Panc1 (cell line): Measurements from ENCODE around the gene NEURL4. TPM values are rescaled to one million over a fixed set of nuclear protein-coding genes. Genes with fewer than 3 reads are reported as not detected.
A peak's percentile ranks its signal among the peaks of the same experiment; 100 is the strongest.

ENCODE experiments used
- ATAC-seq: fragments of 200-7000 bp; cut with Tn5 transposase; 2 replicates; pipeline ENCODE4 v1.9.1; 2020; ENCODE audit warnings: mild to moderate bottlenecking, moderate library complexity
- BruUV-seq: library from RNA; stranded (reverse); fragments of 400-500 nt; replicated peaks from 2 replicates; lab custom pipeline; 2021; lab: Mats Ljungman, UMichigan
- CTCF ChIA-PET: fragments of 300-600 bp; sonication (Branson Sonifier 250); formaldehyde crosslinking; loops from one replicate; lab custom pipeline; 2022; ENCODE audit warnings: antibody characterized with exemption; lab: Charles Lee
- POLR2A ChIA-PET: fragments of 300-600 bp; sonication (Branson Sonifier 250); formaldehyde crosslinking; loops from one replicate; lab custom pipeline; 2022; ENCODE audit warnings: antibody characterized with exemption; lab: Charles Lee
- DNase-seq: peaks from one replicate; pipeline ENCODE4 v3.0.0-alpha.2; 2010; ENCODE audit warnings: low read depth, low spot score
- H3K27ac ChIP-seq: 2 replicates; pipeline ENCODE4 v1.5.1; 2011; ENCODE audit warnings: mild to moderate bottlenecking, low read length, inconsistent platforms
- H3K27me3 ChIP-seq: fragments of 200-500 bp; sonication (Bioruptor generic); 2 replicates; pipeline ENCODE4 v1.6.0; 2014; ENCODE audit warnings: low read length, inconsistent platforms; ENCODE audit not compliant: control insufficient read depth, insufficient read depth
- H3K36me3 ChIP-seq: fragments of 200-500 bp; sonication (Bioruptor generic); 2 replicates; pipeline ENCODE4 v1.5.1; 2014; ENCODE audit warnings: inconsistent platforms, mild to moderate bottlenecking, low read length, moderate library complexity; ENCODE audit not compliant: control insufficient read depth, insufficient read depth
- H3K4me1 ChIP-seq: 2 replicates; pipeline ENCODE4 v1.5.1; 2011; ENCODE audit warnings: inconsistent platforms, mild to moderate bottlenecking, low read length, moderate library complexity; ENCODE audit not compliant: control insufficient read depth, insufficient read depth
- H3K4me3 ChIP-seq, 2 experiments: 2 replicates each; pipeline ENCODE4 v1.5.1; 2011 to 2012; ENCODE audit warnings: low read depth in 2 of 2, low read length in 2 of 2, mild to moderate bottlenecking in 2 of 2, inconsistent platforms in 1 of 2, moderate library complexity in 1 of 2
- H3K9me3 ChIP-seq: fragments of 200-500 bp; sonication (Bioruptor generic); 2 replicates; pipeline ENCODE4 v1.5.1; 2014; ENCODE audit warnings: low read depth, mild to moderate bottlenecking, inconsistent platforms, low read length, moderate library complexity; ENCODE audit not compliant: control insufficient read depth, insufficient read depth
- CTCF ChIP-seq: fragments of 450-650 bp; IDR thresholded peaks from 2 replicates; pipeline ENCODE4 v1.5.1; 2017; ENCODE audit warnings: mild to moderate bottlenecking
- POLR2AphosphoS5 ChIP-seq: IDR thresholded peaks from 2 replicates; pipeline ENCODE4 v1.6.1; 2012; ENCODE audit warnings: mild to moderate bottlenecking, low read depth, low read length, moderate library complexity
- SIN3A ChIP-seq: IDR thresholded peaks from 2 replicates; pipeline ENCODE4 v1.6.1; 2012; ENCODE audit warnings: low read depth, mild to moderate bottlenecking, low read length, moderate library complexity, borderline replicate concordance; ENCODE audit not compliant: insufficient read depth
- TCF7L2 ChIP-seq: IDR thresholded peaks from 2 replicates; pipeline ENCODE4 v1.6.1; 2011; ENCODE audit warnings: mild to moderate bottlenecking, low read depth, low read length, inconsistent platforms
- in situ Hi-C: cut with HindIII; loops from 2 replicates; pipeline ENCODE4 v1.10.0; 2016; ENCODE audit warnings: low sequenced_read_pairs, low pct_unique_long_range_greater_than_20kb
- intact Hi-C: fragments of 100-400 bp; cut with micrococcal nuclease; formaldehyde crosslinking; loops from one replicate; pipeline ENCODE4 v1.10.0; 2022; ENCODE audit not compliant: unreplicated experiment
- total RNA-seq: library from RNA; stranded (reverse); gene quantifications from one replicate; pipeline ENCODE4 v1.2.1, GENCODE V29; 2021; ENCODE audit not compliant: unreplicated experiment
- TF ChIP-seq, protein P1 (sequence below), 2 experiments: IDR thresholded peaks; 2 replicates each; pipeline ENCODE4 v1.6.1; 2011 to 2012; ENCODE audit warnings: low read depth in 2 of 2, control low read depth in 1 of 2, low read length in 1 of 2, mild to moderate bottlenecking in 1 of 2, moderate library complexity in 1 of 2; ENCODE audit not compliant: insufficient read depth in 1 of 2

NEURL4 gene
- total RNA-seq, 1 experiment from 2014 or later = 58.9 TPM

GRCh38 chr17:7311110-7311705, 17.9 kb downstream of the NEURL4 start:
- no peaks in the 10 kb centered on the region for H3K27me3 ChIP-seq
- DNase-seq (no peak), ATAC-seq (no peak)
- no peak overlapping the region for H3K4me3 ChIP-seq
- intact Hi-C loops = no loop called here
- H3K4me1 ChIP-seq = peaks cover 42% of the 10 kb centered on the region
- H3K27ac ChIP-seq = peak overlapping the region; percentile 11; the same call in 1 of the 2 replicates
- CTCF ChIA-PET = no interaction called here
- no TSS peak for BruUV-seq
- in situ Hi-C loops = no loop called here
- POLR2A ChIA-PET = no interaction called here
- peaks cover 29% of the 10 kb centered on the region for H3K36me3 ChIP-seq
- no peaks in the 10 kb centered on the region for H3K9me3 ChIP-seq
- TF ChIP-seq CTCF = no peak
- no peak for TF ChIP-seq SIN3A

DNA sequence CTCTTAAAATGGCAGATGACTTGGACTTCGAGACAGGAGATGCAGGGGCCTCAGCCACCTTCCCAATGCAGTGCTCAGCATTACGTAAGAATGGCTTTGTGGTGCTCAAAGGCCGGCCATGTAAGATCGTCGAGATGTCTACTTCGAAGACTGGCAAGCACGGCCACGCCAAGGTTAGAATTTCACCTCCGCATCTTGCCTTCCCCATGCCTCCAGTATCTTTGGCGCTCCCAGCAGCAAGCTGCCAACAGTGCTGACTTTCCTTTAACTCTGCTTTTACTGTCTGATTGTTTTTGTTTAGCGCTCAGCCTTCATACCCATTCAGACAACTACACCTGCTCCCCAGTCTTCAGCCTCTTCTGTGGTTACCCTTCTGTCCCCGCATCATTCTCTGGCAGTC, 19.5 kb downstream of the NEURL4 start:
- intact Hi-C loops = no loop called here
- Histone ChIP-seq H3K9me3 (no peaks in the 10 kb centered on the region), H3K36me3 (peaks cover 25% of the 10 kb centered on the region), H3K27me3 (no peaks in the 10 kb centered on the region), H3K4me1 (peaks cover 42% of the 10 kb centered on the region), H3K27ac (peak overlapping the region; percentile 11; the same call in 1 of the 2 replicates), H3K4me3 (peak overlapping the region; percentile 86 to 92)
- POLR2A ChIA-PET = no interaction called here
- in situ Hi-C loops = no loop called here
- ATAC-seq (no peak), DNase-seq (no peak)
- CTCF ChIA-PET = no interaction called here
- no peak for TF ChIP-seq POLR2AphosphoS5
- TF ChIP-seq TCF7L2 = no peak
- TF ChIP-seq SIN3A = no peak
- TF ChIP-seq, protein P1, sequence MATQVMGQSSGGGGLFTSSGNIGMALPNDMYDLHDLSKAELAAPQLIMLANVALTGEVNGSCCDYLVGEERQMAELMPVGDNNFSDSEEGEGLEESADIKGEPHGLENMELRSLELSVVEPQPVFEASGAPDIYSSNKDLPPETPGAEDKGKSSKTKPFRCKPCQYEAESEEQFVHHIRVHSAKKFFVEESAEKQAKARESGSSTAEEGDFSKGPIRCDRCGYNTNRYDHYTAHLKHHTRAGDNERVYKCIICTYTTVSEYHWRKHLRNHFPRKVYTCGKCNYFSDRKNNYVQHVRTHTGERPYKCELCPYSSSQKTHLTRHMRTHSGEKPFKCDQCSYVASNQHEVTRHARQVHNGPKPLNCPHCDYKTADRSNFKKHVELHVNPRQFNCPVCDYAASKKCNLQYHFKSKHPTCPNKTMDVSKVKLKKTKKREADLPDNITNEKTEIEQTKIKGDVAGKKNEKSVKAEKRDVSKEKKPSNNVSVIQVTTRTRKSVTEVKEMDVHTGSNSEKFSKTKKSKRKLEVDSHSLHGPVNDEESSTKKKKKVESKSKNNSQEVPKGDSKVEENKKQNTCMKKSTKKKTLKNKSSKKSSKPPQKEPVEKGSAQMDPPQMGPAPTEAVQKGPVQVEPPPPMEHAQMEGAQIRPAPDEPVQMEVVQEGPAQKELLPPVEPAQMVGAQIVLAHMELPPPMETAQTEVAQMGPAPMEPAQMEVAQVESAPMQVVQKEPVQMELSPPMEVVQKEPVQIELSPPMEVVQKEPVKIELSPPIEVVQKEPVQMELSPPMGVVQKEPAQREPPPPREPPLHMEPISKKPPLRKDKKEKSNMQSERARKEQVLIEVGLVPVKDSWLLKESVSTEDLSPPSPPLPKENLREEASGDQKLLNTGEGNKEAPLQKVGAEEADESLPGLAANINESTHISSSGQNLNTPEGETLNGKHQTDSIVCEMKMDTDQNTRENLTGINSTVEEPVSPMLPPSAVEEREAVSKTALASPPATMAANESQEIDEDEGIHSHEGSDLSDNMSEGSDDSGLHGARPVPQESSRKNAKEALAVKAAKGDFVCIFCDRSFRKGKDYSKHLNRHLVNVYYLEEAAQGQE (IDR thresholded peaks at IDR 0.05; ENCODE audit: insufficient read depth in 1 of 2, low read depth in 2 of 2, low read length in 1 of 2) = no peak
- TF ChIP-seq CTCF = no peak
- no TSS peak for BruUV-seq
